ENCODE results near the gene SLC22A31.

Gene SLC22A31

DNA sequence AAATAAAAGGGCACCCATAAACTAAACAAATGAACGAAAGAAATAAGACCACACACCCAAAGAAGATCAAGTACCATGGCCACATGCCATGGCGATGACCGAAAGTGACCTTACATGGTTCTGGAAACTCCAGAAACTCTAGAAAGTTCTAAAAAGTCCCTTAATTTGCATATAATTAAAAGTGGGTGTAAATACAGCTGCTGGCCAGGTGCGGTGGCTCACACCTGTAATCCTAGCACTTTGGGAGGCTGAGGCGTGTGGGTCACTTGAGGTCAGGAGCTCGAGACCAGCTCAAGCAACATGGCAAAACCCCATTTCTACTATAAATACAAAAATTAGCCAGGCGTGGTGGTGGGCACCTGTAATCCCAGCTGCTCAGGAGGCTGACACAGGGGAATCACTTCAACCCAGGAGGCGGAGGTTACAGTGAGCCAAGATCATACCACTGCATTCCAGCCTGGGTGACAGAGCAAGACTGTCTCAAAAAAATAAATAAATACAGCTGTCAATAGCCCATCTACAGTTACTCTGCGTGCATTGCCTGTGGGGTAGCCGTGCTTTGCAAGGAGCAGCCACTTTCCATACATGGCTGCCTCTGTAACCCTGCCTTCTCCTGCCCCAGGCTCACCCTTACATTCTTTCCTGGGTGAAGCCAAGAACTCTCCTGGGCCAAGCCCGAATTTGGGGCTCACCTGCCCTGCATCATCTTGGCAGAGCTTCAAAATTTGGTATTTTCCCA is 10.0 kb upstream of the SLC22A31 start:
- TF ChIP-seq EZH2phosphoT487 (conservative IDR thresholded peaks at IDR 0.05; ENCODE audit: low read length), result no peak
- TF ChIP-seq, protein P1, sequence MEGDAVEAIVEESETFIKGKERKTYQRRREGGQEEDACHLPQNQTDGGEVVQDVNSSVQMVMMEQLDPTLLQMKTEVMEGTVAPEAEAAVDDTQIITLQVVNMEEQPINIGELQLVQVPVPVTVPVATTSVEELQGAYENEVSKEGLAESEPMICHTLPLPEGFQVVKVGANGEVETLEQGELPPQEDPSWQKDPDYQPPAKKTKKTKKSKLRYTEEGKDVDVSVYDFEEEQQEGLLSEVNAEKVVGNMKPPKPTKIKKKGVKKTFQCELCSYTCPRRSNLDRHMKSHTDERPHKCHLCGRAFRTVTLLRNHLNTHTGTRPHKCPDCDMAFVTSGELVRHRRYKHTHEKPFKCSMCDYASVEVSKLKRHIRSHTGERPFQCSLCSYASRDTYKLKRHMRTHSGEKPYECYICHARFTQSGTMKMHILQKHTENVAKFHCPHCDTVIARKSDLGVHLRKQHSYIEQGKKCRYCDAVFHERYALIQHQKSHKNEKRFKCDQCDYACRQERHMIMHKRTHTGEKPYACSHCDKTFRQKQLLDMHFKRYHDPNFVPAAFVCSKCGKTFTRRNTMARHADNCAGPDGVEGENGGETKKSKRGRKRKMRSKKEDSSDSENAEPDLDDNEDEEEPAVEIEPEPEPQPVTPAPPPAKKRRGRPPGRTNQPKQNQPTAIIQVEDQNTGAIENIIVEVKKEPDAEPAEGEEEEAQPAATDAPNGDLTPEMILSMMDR (IDR thresholded peaks at IDR 0.05; ENCODE audit: insufficient read depth, low read length, poor library complexity, severe bottlenecking), result no peak
- H3F3A ChIP-seq (ENCODE audit: insufficient read depth), result no peaks in the 10 kb centered on the region
- no peak overlapping the region for H3K27ac ChIP-seq (ENCODE audit: low read depth, low read length)
- no peaks in the 10 kb centered on the region for H3K27me3 ChIP-seq (ENCODE audit: low read length)
- H2AFZ ChIP-seq (ENCODE audit: low read depth, low read length, severe bottlenecking), result no peak overlapping the region
- no peaks in the 10 kb centered on the region for H4K20me1 ChIP-seq (ENCODE audit: low read depth, low read length)
- no peaks in the 10 kb centered on the region for H3K9me3 ChIP-seq (ENCODE audit: insufficient read depth, low read length)
- H3K36me3 ChIP-seq (ENCODE audit: low read length), result no peaks in the 10 kb centered on the region
- H3K4me2 ChIP-seq (ENCODE audit: low read depth, low read length, poor library complexity, severe bottlenecking), result no peak overlapping the region
- no peaks in the 10 kb centered on the region for H3K9me2 ChIP-seq (replicated peaks; ENCODE audit: insufficient read depth, low read length)
- no peak overlapping the region for H3K9ac ChIP-seq (ENCODE audit: low read length)
- H3K4me3 ChIP-seq (ENCODE audit: insufficient read depth, low read length, poor library complexity, severe bottlenecking), result no peak overlapping the region
- H3K79me2 ChIP-seq (ENCODE audit: insufficient read depth, low read length), result no peaks in the 10 kb centered on the region

DNA sequence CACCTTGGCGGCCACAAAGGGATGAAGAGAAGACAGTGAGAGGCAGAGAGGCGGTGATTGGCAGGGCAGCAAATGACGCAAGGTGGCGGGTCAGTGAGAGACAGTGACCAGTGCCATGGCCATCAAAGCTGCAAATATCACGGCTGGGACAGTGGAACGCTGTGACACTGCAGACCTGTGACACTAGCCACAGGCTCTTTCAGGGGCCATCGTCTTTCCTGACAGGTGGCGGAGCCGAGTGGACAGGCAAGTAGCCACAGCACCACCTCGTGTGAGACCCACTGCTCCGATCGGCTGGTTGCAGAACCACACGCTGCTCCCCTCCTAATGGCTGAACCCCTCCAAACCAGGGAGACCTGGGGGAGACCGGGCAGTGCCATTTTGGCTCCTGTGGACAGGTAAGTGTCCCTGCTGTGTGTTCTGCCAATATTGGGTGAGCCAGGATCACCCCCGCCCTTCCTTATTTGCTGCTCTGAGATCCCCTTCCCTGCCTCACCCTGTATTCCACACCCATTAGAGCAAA is 9.2 kb upstream of the SLC22A31 start:
- Histone ChIP-seq H3K27ac (ENCODE audit: low read depth, low read length) (no peak overlapping the region), H3K27me3 (ENCODE audit: low read length) (no peaks in the 10 kb centered on the region), H4K20me1 (ENCODE audit: low read depth, low read length) (no peaks in the 10 kb centered on the region), H3K9me2 (replicated peaks; ENCODE audit: insufficient read depth, low read length) (no peaks in the 10 kb centered on the region), H3F3A (ENCODE audit: insufficient read depth) (no peaks in the 10 kb centered on the region), H3K36me3 (ENCODE audit: low read length) (no peaks in the 10 kb centered on the region), H3K9me3 (ENCODE audit: insufficient read depth, low read length) (no peaks in the 10 kb centered on the region), H3K79me2 (ENCODE audit: insufficient read depth, low read length) (no peaks in the 10 kb centered on the region), H3K4me2 (ENCODE audit: low read depth, low read length, poor library complexity, severe bottlenecking) (no peak overlapping the region), H2AFZ (ENCODE audit: low read depth, low read length, severe bottlenecking) (no peak overlapping the region), H3K9ac (ENCODE audit: low read length) (no peak overlapping the region), H3K4me3 (ENCODE audit: insufficient read depth, low read length, poor library complexity, severe bottlenecking) (no peak overlapping the region)
- TF ChIP-seq, protein P1 (IDR thresholded peaks at IDR 0.05; ENCODE audit: insufficient read depth, low read length, poor library complexity, severe bottlenecking), result no peak
- no peak for TF ChIP-seq EZH2phosphoT487 (conservative IDR thresholded peaks at IDR 0.05; ENCODE audit: low read length)

DNA sequence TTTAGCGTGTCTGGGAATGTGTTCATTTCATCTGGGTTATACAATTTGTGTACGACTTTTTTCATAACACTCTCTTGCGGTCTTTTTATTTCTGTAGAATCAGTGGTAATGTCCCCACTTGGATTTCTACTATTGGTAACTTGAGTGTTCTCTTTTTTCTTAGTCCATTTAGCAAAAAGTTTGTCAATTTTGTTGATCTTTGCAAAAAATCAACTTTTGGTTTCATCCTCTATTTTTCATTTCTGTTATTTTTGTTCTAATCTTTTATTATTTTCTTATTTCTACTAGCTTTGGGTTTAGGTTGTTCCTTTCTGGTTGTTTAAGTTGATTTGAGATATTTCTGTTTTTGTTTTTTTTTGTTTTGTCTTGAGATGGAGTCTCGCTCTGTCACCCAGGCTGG is 7.7 kb upstream of the SLC22A31 start:
- no peaks in the 10 kb centered on the region for H3K9me3 ChIP-seq (ENCODE audit: insufficient read depth, low read length)
- H3K27me3 ChIP-seq (ENCODE audit: low read length), result no peaks in the 10 kb centered on the region
- no peaks in the 10 kb centered on the region for H4K20me1 ChIP-seq (ENCODE audit: low read depth, low read length)
- H3F3A ChIP-seq (ENCODE audit: insufficient read depth), result no peaks in the 10 kb centered on the region
- no peak overlapping the region for H3K27ac ChIP-seq (ENCODE audit: low read depth, low read length)
- H3K9ac ChIP-seq (ENCODE audit: low read length), result no peak overlapping the region
- no peak overlapping the region for H2AFZ ChIP-seq (ENCODE audit: low read depth, low read length, severe bottlenecking)
- H3K4me3 ChIP-seq (ENCODE audit: insufficient read depth, low read length, poor library complexity, severe bottlenecking), result no peak overlapping the region
- no peak overlapping the region for H3K4me2 ChIP-seq (ENCODE audit: low read depth, low read length, poor library complexity, severe bottlenecking)
- no peaks in the 10 kb centered on the region for H3K79me2 ChIP-seq (ENCODE audit: insufficient read depth, low read length)
- TF ChIP-seq, protein P1 (IDR thresholded peaks at IDR 0.05; ENCODE audit: insufficient read depth, low read length, poor library complexity, severe bottlenecking), result no peak
- TF ChIP-seq EZH2phosphoT487 (conservative IDR thresholded peaks at IDR 0.05; ENCODE audit: low read length), result no peak
- no peaks in the 10 kb centered on the region for H3K36me3 ChIP-seq (ENCODE audit: low read length)
- H3K9me2 ChIP-seq (replicated peaks; ENCODE audit: insufficient read depth, low read length), result no peaks in the 10 kb centered on the region
